ENCODE results near the gene MOG.
A peak's percentile ranks its signal among the peaks of the same experiment; 100 is the strongest.

MOG gene

GRCh38 chr6:29681811-29682210 is 24.9 kb downstream of the MOG start:
- in situ Hi-C loops (cut with MboI; ENCODE audit: low sequenced_read_pairs, unreplicated experiment), result no loop called here
- no peak for TF ChIP-seq CTCF (IDR thresholded peaks at IDR 0.05; ENCODE audit: borderline replicate concordance, control extremely low read depth, extremely low read depth, insufficient read depth, missing control alignments)

GRCh38 chr6:29685718-29686326 is 28.9 kb downstream of the MOG start:
- DNase-seq (ENCODE audit: low spot score), result no peak
- in situ Hi-C loops (cut with MboI; ENCODE audit: low sequenced_read_pairs, unreplicated experiment), result no loop called here
- TF ChIP-seq CTCF (IDR thresholded peaks at IDR 0.05; ENCODE audit: borderline replicate concordance, control extremely low read depth, extremely low read depth, insufficient read depth, missing control alignments), result no peak

More at GRCh38 chr6:29681811-29682210, 24.9 kb downstream of the MOG start:
- DNase-seq (ENCODE audit: low spot score), result no peak

- DNase-seq (ENCODE audit: low spot score), result no peak
- in situ Hi-C loops (cut with MboI; ENCODE audit: low sequenced_read_pairs, unreplicated experiment), result no loop called here
- TF ChIP-seq CTCF (IDR thresholded peaks at IDR 0.05; ENCODE audit: borderline replicate concordance, control extremely low read depth, extremely low read depth, insufficient read depth, missing control alignments), result no peak
Measured at GRCh38 chr6:29694637-29695036, 37.7 kb downstream of the MOG start.

- DNase-seq (ENCODE audit: low spot score), result peak; percentile 58
- in situ Hi-C loops (cut with MboI; ENCODE audit: low sequenced_read_pairs, unreplicated experiment), result no loop called here
- TF ChIP-seq CTCF (IDR thresholded peaks at IDR 0.05; ENCODE audit: borderline replicate concordance, control extremely low read depth, extremely low read depth, insufficient read depth, missing control alignments), result peak; percentile 38
Measured at GRCh38 chr6:29696147-29697125, 39.5 kb downstream of the MOG start.

- in situ Hi-C loops (cut with MboI; ENCODE audit: low sequenced_read_pairs, unreplicated experiment), result loop anchor here (10.0 kb wide), 1 partner anchor 132 kb away; no protein-coding TSS in a partner anchor
- peak; percentile 47 for TF ChIP-seq CTCF (IDR thresholded peaks at IDR 0.05; ENCODE audit: borderline replicate concordance, control extremely low read depth, extremely low read depth, insufficient read depth, missing control alignments)
- DNase-seq (ENCODE audit: low spot score), result peak; percentile 78
Measured at GRCh38 chr6:29702519-29703103, 45.7 kb downstream of the MOG start.

All from GM13976 (cell line).